NCI-H1105 treated with DMSO at 0.1 percent for 48 hours (cell line): ENCODE results near the gene LRP5.
"Not testable (repeated sequence)": the region's sequence is repeated elsewhere in the genome, so short reads cannot be mapped to it uniquely, and the experiment has no call there.

Experiments used
- DNase-seq: peaks from one replicate; lab custom pipeline; 2025; lab: John Stamatoyannopoulos, UW

The LRP5 gene

DNA sequence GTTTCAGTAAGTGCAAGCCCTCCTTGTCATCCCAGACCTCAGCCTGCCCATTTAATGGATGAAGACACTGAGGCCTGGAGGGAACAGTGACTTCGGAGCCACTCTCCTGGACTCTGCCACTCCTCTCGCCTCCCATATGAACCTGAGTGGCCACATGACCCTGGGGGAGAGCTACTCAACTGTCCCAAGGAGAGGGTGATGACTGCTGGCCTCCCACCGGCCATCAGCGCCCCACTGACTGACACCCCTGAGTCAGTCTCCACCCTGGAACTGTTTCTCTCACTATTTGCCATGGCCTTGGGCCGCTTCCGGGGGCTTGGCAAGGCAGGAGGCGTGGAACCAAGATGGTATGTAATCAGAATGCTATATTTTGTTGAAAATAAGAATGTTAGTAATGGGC is 17.1 kb downstream of the LRP5 start:
- DNase-seq: no peak

- no peak for DNase-seq
Measured at GRCh38 chr11:68329978-68330699, 17.7 kb downstream of the LRP5 start.

GRCh38 chr11:68330700-68331337 is 18.4 kb downstream of the LRP5 start:
- DNase-seq: no peak

- DNase-seq: no peak
Measured at GRCh38 chr11:68331338-68331947, 19.1 kb downstream of the LRP5 start.

GRCh38 chr11:68332186-68332585 is 19.8 kb downstream of the LRP5 start:
- no peak for DNase-seq

DNA sequence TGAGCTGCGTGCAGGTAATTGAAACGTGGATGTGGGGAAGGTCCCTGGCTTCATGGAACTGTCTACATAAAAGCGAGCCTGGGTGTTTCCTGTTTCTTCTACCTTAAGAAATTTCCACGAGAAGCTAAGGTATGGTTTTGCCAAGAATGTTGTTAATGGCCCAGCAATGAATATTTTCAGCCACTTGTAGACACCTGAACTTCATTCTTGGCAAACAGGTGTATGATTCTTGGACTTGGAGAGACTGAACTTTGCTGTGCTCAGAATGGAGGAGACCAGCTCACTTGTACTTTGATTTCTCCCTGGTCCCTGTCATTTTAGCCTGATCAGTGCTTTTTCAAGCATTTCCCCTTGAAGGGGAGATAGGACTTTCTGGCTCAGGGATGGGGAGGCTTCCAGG is 20.8 kb downstream of the LRP5 start:
- DNase-seq: no peak

- no peak for DNase-seq
Measured at GRCh38 chr11:68334923-68335322, 22.5 kb downstream of the LRP5 start.

DNA sequence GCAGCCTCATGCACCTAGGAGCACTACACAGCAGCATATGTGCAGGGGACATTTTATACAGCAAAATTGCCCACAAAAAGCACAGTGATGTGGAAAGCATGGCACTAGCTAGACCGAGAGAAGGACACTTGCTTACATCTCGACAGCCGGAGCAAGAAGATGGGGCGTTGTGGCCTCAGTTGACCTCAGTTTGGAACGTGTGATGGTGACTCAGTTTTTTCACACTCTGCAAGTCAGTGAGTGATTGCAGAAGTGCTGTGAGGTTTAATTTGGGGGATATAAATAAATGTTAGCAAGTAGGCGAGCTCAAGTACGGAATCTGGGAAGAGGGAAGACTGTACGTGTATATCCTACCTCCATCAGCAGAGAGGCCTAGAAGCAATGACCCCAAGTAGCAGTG is 23.3 kb downstream of the LRP5 start:
- no peak for DNase-seq

DNA sequence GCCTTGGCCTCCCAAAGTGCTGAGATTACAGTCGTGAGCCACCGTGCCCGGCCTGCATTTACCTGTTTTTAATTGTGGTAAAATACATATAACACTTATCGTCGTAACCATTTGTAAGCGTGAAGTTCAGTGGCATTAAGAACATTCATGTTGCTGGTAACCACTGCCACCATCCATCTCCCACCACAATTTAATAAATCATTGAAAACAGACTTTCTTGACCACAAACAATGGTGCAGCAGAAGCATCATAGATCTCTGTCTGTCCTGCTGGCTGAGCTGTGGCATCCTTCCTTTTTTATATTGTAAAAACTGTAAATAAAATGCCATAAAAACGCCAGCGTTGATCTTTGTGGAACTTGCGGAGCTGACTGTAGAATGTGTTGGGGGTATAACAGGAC is 24.3 kb downstream of the LRP5 start:
- no peak for DNase-seq

- no peak for DNase-seq
Measured at GRCh38 chr11:68337399-68337835, 25.0 kb downstream of the LRP5 start.

GRCh38 chr11:68338051-68338780 is 25.8 kb downstream of the LRP5 start:
- no peak for DNase-seq

GRCh38 chr11:68340003-68340767 is 27.8 kb downstream of the LRP5 start:
- no peak for DNase-seq

DNA sequence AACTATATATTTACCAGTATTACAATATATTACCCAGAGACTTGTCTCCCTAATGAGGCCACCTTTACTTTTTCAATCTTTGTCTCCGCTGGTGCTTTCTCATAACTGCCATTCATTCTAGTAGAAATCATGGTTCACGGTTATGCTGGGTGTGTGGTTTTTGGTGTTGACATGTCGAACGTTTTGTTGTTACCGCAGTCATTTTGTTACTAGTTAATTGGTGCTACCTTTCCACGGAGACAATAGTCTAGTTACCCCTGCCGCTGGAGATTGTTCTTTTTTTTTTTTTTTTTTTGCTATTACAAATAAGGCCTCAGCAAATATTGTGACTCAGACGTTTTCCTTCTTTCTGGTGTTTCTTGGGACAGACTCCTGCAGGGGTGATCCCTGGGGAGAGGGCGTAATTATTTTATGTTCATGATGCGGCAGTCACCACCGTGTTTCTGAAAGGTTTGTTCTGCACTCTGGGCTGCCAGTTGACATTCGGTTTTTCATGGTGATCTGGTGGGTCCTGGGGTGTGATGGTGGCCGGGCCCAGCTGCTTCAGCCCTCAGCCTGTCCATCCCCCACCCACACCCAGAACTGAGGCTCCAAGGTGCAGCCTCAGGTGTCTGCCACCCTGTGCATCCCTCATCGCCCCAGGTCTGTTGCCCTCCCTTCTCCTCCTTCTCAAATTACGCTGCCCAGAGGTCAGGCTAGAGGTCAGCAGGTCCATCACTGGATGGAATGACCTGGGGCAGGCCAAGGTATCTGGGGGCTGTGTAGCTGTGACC is 28.6 kb downstream of the LRP5 start:
- no peak for DNase-seq

DNA sequence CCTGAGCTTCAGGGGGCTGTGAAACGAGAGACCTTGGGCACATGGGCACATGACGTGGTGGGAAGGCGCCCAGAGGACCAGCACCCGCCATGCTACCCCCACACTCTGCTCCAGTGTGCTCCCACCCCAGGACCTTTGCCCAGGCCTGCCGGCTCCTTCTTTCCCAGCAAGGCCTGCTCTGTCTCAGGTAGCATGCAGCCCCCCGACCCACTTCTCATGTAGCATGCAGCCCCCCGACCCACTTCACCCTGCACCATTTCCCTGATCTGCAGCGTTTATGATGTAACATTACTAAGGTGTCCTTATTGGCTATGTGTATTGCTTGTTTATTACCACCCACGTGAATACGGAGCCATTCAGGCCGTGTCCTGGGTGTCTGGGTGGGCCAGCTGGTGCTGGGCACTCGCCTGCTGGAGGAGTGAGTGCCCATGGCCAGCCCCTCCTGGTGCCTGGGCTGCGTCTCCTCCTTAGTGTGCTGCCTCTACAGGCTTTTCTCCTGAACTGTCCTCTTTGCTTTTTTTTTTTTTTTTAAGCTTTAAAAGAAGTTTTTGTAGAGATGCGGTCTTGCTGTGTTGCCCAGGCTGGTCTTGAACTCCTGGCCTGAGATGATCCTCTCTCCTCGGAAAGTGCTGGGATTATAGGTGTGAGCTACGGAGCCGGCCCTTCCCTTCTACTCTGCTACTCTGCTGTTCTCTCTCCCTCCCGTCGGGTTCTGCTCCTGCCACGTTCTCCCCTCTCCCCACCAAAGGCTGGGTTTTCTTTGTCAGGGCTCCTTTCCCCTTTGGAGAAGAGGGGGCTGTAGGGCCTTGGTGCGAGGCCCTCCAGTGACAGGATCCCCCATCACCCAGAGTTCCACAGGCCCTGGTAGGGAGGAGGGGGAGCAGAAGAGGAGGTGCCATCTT is 29.4 kb downstream of the LRP5 start:
- DNase-seq: no peak

- DNase-seq: no peak
Measured at GRCh38 chr11:68342459-68343158, 30.2 kb downstream of the LRP5 start.

DNA sequence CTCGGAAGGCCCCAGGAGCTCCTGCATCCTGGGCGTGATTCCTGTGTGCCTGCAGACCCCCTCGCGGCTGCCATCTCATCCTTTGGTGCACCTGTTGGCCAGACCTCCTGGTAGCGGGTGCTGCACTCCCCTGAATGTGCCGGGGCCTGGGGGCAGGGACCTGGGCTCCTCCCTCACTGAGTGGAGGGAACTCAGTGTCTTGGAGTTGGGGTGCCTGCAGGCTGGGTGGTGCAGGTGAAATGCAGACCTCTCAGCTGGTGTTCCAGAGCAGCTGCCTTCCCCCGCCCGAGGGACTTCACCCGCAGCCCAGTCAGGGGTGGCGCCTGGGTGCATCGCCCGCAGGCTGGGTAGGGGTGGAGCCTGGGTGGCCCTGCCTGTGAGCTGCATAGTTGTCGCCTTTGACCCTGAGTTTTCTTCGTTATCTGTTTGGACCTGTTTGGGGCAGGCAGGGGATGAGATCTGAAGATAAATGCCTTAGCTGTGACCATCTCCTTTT is 31.4 kb downstream of the LRP5 start:
- DNase-seq: no peak

DNA sequence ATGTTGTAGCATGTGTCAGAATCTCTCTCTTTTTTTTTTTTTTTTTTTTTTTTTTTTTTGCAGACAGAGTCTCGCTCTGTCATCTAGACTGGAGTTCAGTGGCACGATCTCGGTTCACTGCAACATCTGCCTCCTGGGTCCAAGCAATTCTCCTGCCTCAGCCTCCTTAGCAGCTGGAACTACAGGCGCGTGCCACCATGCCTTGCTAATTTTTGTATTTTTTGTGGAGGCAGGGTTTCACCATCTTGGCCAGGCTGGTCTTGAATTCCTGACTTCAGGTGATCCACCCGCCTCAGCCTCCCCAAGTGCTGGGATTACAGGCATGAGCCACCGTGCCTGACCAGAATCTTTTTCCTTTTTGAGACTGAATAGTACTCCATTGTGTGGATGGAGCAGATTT is 32.4 kb downstream of the LRP5 start:
- DNase-seq: not testable (repeated sequence)

DNA sequence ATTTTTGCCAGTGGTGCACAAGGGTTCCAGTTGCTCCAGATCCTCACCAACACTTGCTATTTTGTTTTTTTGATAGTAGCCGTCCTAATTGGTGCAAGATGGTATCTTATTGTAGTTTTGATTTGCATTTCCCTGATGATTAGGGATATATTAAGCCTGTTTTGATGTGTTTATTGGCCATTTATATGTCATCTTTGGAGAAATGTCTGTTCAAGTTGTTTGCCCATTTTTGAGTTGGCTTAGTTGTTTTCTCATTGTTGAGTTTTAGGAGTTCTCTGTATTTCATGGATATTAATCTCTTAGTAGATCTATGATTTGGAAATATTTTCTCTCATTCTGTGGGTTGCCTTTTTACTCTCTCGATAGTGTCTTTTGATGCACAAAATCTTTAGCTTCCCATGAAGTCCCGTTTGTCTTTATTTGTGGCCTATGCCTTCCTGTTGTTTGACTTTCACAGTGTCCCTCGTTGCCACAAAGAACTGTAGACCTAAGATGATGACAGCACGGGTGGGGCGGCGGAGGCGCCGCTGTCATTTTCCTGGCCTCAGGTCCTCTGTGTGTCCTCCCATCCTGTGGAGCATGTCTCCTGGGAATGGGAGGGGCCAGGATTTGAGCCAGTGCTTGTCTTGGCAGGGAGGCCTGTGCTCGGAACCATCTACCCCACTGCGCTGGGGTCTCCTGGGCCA is 33.5 kb downstream of the LRP5 start:
- no peak for DNase-seq

DNA sequence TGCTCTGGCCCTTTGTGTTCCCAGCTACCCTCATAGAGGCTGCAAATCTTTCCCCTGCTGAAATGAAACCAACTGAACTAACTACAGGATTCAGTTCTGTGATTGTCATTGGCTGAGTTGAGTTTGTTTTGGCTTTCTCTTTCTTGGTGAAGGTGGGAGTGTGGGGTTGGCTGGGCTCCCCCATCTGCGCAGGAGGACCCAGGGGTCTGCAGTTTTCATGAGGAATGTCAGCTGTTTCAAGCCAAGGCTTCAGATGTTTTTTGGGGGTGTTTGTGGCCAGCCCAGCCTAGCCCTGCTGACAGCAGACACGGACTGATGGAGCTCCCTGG is 34.0 kb downstream of the LRP5 start:
- DNase-seq: no peak
